SK-N-SH (cell line): ENCODE measurements around the gene DGKD. TPM values are rescaled to one million over a fixed set of nuclear protein-coding genes. Genes with fewer than 3 reads are reported as not detected.

Experiments used
- CTCF ChIA-PET: fragments of 300-600, 350-600 bp; formaldehyde crosslinking; extraction: SDS; loops from one replicate; lab custom pipeline; 2021; lab: Yijun Ruan, JAX
- POLR2A ChIA-PET: fragments of 350-600 bp; sonication (Branson Sonifier 250); formaldehyde crosslinking; extraction: SDS; loops from one replicate; lab custom pipeline; 2020; ENCODE audit warnings: antibody characterized with exemption, inconsistent platforms; lab: Yijun Ruan, JAX
- DNase-seq: peaks from one replicate; pipeline ENCODE4 v3.0.0; 2012
- H2AFZ ChIP-seq: fragments of 200-600 bp; sonication (generic); 2 replicates; pipeline ENCODE4 v1.8.1; 2016; ENCODE audit warnings: antibody characterized with exemption, mild to moderate bottlenecking, low read depth
- H3F3A ChIP-seq: fragments of 200-600 bp; sonication (generic); replicated peaks from 2 replicates; pipeline ENCODE3; 2016; ENCODE audit warnings: antibody characterized with exemption, mild to moderate bottlenecking; ENCODE audit not compliant: insufficient read depth
- H3K27ac ChIP-seq, 2 experiments: fragments of 200-500 bp in 1 of 2; fragments of 200-600 bp in 1 of 2; sonication (Bioruptor generic) in 1 of 2; sonication (generic), shearing (Covaris generic) in 1 of 2; 2 replicates each; pipeline versions ENCODE4 v1.5.1 to v1.6.1; 2014 to 2016; ENCODE audit warnings: low read depth in 2 of 2, inconsistent platforms in 1 of 2, low read length in 1 of 2, mild to moderate bottlenecking in 1 of 2, mixed read lengths in 1 of 2
- H3K27me3 ChIP-seq: fragments of 200-600 bp; sonication (generic), shearing (Covaris generic); 2 replicates; pipeline ENCODE4 v1.6.1; 2016; ENCODE audit warnings: mixed run types; ENCODE audit not compliant: insufficient read depth
- H3K36me3 ChIP-seq, 2 experiments: fragments of 200-500 bp in 1 of 2; fragments of 200-600 bp in 1 of 2; sonication (Bioruptor generic) in 1 of 2; sonication (generic) in 1 of 2; replicated peaks in 1 of 2; 2 replicates each; pipeline versions ENCODE3 to v1.5.1; 2014 to 2016; ENCODE audit warnings: low read length in 1 of 2, mild to moderate bottlenecking in 1 of 2; ENCODE audit not compliant: insufficient read depth in 2 of 2, control insufficient read depth in 1 of 2
- H3K4me1 ChIP-seq, 2 experiments: fragments of 200-500 bp in 1 of 2; fragments of 200-600 bp in 1 of 2; sonication (Bioruptor generic) in 1 of 2; sonication (generic), shearing (Covaris generic) in 1 of 2; 2 replicates each; pipeline versions ENCODE4 v1.5.1 to v1.6.1; 2014 to 2016; ENCODE audit warnings: low read depth in 1 of 2, low read length in 1 of 2, mixed run types in 1 of 2; ENCODE audit not compliant: insufficient read depth in 2 of 2, control insufficient read depth in 1 of 2
- H3K4me2 ChIP-seq: fragments of 200-600 bp; sonication (generic), shearing (Covaris generic); 2 replicates; pipeline ENCODE4 v1.6.1; 2017; ENCODE audit warnings: mixed run types
- H3K4me3 ChIP-seq, 2 experiments: fragments of 200-500 bp in 1 of 2; fragments of 200-600 bp in 1 of 2; sonication (Bioruptor generic) in 1 of 2; sonication (generic), shearing (Covaris generic) in 1 of 2; 2 replicates each; pipeline versions ENCODE4 v1.5.1 to v1.8.1; 2014 to 2016; ENCODE audit warnings: low read depth in 2 of 2, inconsistent platforms in 1 of 2, low read length in 1 of 2, mild to moderate bottlenecking in 1 of 2, mixed read lengths in 1 of 2, moderate library complexity in 1 of 2
- H3K79me2 ChIP-seq: fragments of 200-600 bp; sonication (generic); 2 replicates; pipeline ENCODE4 v1.8.1; 2017; ENCODE audit warnings: mild to moderate bottlenecking; ENCODE audit not compliant: insufficient read depth
- H3K9ac ChIP-seq: fragments of 200-600 bp; sonication (generic); 2 replicates; pipeline ENCODE4 v1.6.1; 2017; ENCODE audit warnings: mixed run types
- H3K9me2 ChIP-seq: fragments of 200-600 bp; sonication (generic); 2 replicates; pipeline ENCODE4 v1.6.1; 2017; ENCODE audit warnings: mixed run types
- H3K9me3 ChIP-seq: fragments of 200-600 bp; sonication (generic); 2 replicates; pipeline ENCODE4 v1.6.1; 2017; ENCODE audit warnings: mixed run types, mild to moderate bottlenecking, moderate library complexity
- H4K20me1 ChIP-seq: fragments of 200-600 bp; sonication (generic); 2 replicates; pipeline ENCODE4 v1.6.1; 2017; ENCODE audit warnings: mild to moderate bottlenecking, mixed run types; ENCODE audit not compliant: insufficient read depth
- EP300 ChIP-seq, 2 experiments: IDR thresholded peaks; 2 replicates each; pipeline versions ENCODE4 v1.4.0 to v1.6.1; 2012; ENCODE audit warnings: borderline replicate concordance in 1 of 2, low read depth in 1 of 2, low read length in 1 of 2
- FOXM1 ChIP-seq: IDR thresholded peaks from 2 replicates; pipeline ENCODE4 v1.4.0; 2012; ENCODE audit warnings: low read depth, mild to moderate bottlenecking
- GABPA ChIP-seq: IDR thresholded peaks from 2 replicates; pipeline ENCODE4 v1.4.0; 2012; ENCODE audit warnings: low read depth, mild to moderate bottlenecking
- JUND ChIP-seq: IDR thresholded peaks from 2 replicates; pipeline ENCODE4 v1.4.0; 2012
- MEF2A ChIP-seq: IDR thresholded peaks from 2 replicates; pipeline ENCODE4 v1.4.0; 2012; ENCODE audit warnings: low read depth, borderline replicate concordance
- MXI1 ChIP-seq: IDR thresholded peaks from 2 replicates; pipeline ENCODE4 v1.6.1; 2012; ENCODE audit warnings: mild to moderate bottlenecking, low read depth, low read length, improper control_type of control experiment
- RXRA ChIP-seq: IDR thresholded peaks from 2 replicates; pipeline ENCODE4 v1.4.0; 2012; ENCODE audit warnings: low read depth, mild to moderate bottlenecking, borderline replicate concordance
- SMC3 ChIP-seq: IDR thresholded peaks from 2 replicates; pipeline ENCODE4 v1.6.1; 2012; ENCODE audit warnings: low read depth, low read length, improper control_type of control experiment
- USF1 ChIP-seq: IDR thresholded peaks from 2 replicates; pipeline ENCODE4 v1.4.0; 2012; ENCODE audit warnings: low read depth, borderline replicate concordance
- ZBTB33 ChIP-seq: IDR thresholded peaks from 2 replicates; pipeline ENCODE4 v1.4.0; 2012; ENCODE audit warnings: low read depth, borderline replicate concordance
- WGBS: methylation state at CpG from one replicate; pipeline ENCODE4 v1.1.6; 2017; ENCODE audit warnings: low lambda C conversion rate; 5-methylcytosine and 5-hydroxymethylcytosine counted together
- polyA plus RNA-seq, 3 experiments: library from polyadenylated mRNA; depleted of rRNA; stranded (reverse); fragments of >200 nt; gene quantifications; 2 replicates each; pipeline ENCODE4 v1.2.3, GENCODE V29; 2012

The DGKD gene
- polyA plus RNA-seq, 1 of the 3 experiments (the other 2 are of a cell fraction) = 21.7 TPM

GRCh38 chr2:233418052-233418760 lies 63.9 kb downstream of the DGKD start:
- WGBS = 88% methylated on average over 3 of the region's 3 CpGs
- H3K4me2 ChIP-seq = peak overlapping the region; percentile 48
- H3K9me3 ChIP-seq = no peaks in the 10 kb centered on the region
- no peaks in the 10 kb centered on the region for H3K9me2 ChIP-seq
- H3K9ac ChIP-seq = no peak overlapping the region
- H3K4me3 ChIP-seq = no peak overlapping the region
- H3K27me3 ChIP-seq = no peaks in the 10 kb centered on the region
- H3K79me2 ChIP-seq = peaks cover 74% of the 10 kb centered on the region
- H3F3A ChIP-seq = peaks cover 28% of the 10 kb centered on the region
- H3K27ac ChIP-seq = peak overlapping the region in 1 of 2 experiments; percentile 60; a peak in 2 of 4 replicates
- peaks cover 40 to 44% of the 10 kb centered on the region in 2 experiments for H3K4me1 ChIP-seq
- CTCF ChIA-PET = interaction anchor here (0.6 to 2.7 kb wide), 4 partner anchors 9 to 159 kb away, joined by 3 to 8 read pairs (median 3); no protein-coding TSS in a partner anchor
- no peak overlapping the region for H2AFZ ChIP-seq
- no peaks in the 10 kb centered on the region for H4K20me1 ChIP-seq
- H3K36me3 ChIP-seq = no peaks in the 10 kb centered on the region
- DNase-seq = no peak
- TF ChIP-seq ZBTB33 (no peak), SMC3 (no peak), MXI1 (no peak), JUND (no peak)
- POLR2A ChIA-PET = no interaction called here

DNA sequence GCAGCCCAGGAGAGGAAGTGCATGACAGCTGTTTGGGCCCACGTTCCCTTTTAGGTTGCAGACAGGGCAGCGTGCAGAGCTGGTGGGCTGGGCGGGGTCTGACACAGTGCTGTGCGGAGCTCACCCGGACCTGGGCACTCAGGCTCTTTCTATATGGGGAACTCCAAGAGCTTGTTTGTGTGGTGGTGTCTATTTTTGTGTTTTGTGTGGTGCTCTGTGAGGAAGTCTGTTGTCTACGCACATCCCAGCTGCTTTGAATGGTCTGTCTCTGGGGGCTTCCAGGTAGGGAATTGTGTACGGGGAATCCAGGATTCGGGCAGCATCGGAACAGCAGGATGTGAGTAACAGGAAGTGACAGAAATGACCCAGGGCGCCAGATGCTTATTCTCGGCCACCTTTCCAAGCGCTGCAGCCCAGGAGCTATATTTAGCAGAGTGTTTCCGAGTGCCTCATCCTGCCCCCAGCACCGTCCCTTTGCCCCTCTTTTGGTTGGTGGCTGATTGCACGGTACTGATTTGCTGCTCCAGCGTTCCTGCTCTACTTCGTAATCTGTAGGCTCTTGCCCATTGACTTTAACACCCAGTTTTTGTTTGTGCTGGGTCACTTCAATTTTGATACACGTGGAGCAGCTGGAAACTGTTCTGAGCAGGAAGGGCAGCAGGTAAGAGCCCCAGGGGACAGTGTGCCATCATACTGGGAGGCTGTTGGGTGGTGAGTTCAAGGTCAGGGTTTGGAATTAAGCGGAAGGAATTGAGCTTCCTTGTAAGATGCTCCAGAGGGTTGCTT lies 64.7 kb downstream of the DGKD start:
- H3K4me1 ChIP-seq = peaks cover 38% of the 10 kb centered on the region in 2 experiments
- ChIA-PET POLR2A (no interaction called here), CTCF (interaction anchor here (0.6 to 6.2 kb wide), 4 partner anchors 24 to 160 kb away, joined by 3 to 28 read pairs (median 3); partner anchors contain the start of gene DGKD)
- H4K20me1 ChIP-seq = no peaks in the 10 kb centered on the region
- no peaks in the 10 kb centered on the region for H3K27me3 ChIP-seq
- WGBS = 67% methylated on average over 14 of the region's 19 CpGs
- no peak for DNase-seq
- H3K4me3 ChIP-seq = peak overlapping the region in 1 of 2 experiments; percentile 6; a peak in 1 of 4 replicates
- H3K4me2 ChIP-seq = peak overlapping the region; percentile 48
- peak overlapping the region; percentile 44; the same call in 1 of the 2 replicates for H3K9ac ChIP-seq
- no peak overlapping the region for H2AFZ ChIP-seq
- no peaks in the 10 kb centered on the region for H3K9me2 ChIP-seq
- peak overlapping the region in 1 of 2 experiments; percentile 60; a peak in 2 of 4 replicates for H3K27ac ChIP-seq
- peaks cover 20% of the 10 kb centered on the region for H3F3A ChIP-seq
- peaks cover 81% of the 10 kb centered on the region for H3K79me2 ChIP-seq
- no peaks in the 10 kb centered on the region for H3K9me3 ChIP-seq
- TF ChIP-seq EP300 (IDR thresholded peaks at IDR 0.05; ENCODE audit: borderline replicate concordance in 1 of 2, low read depth in 1 of 2, low read length in 1 of 2) = peak in 1 of 2 experiments; percentile 39; a peak in 1 of 4 replicates
- peak; percentile 10; the same call in 1 of the 2 replicates for TF ChIP-seq GABPA
- no peak for TF ChIP-seq USF1
- TF ChIP-seq RXRA = peak; percentile 59
- TF ChIP-seq MEF2A = peak; percentile 76; the same call in 1 of the 2 replicates
- no peak for TF ChIP-seq FOXM1
- no peaks in the 10 kb centered on the region for H3K36me3 ChIP-seq
